Right forelimb (tissue), 1 donor: ENCODE data around the gene PCMTD2.
A peak's percentile ranks its signal among the peaks of the same experiment; 100 is the strongest.
"Not testable (repeated sequence)": the region's sequence is repeated elsewhere in the genome, so short reads cannot be mapped to it uniquely, and the experiment has no call there.

Source experiments
- DNase-seq: peaks from one replicate; pipeline ENCODE4 v3.0.0-alpha.2; 2018

Gene PCMTD2

DNA sequence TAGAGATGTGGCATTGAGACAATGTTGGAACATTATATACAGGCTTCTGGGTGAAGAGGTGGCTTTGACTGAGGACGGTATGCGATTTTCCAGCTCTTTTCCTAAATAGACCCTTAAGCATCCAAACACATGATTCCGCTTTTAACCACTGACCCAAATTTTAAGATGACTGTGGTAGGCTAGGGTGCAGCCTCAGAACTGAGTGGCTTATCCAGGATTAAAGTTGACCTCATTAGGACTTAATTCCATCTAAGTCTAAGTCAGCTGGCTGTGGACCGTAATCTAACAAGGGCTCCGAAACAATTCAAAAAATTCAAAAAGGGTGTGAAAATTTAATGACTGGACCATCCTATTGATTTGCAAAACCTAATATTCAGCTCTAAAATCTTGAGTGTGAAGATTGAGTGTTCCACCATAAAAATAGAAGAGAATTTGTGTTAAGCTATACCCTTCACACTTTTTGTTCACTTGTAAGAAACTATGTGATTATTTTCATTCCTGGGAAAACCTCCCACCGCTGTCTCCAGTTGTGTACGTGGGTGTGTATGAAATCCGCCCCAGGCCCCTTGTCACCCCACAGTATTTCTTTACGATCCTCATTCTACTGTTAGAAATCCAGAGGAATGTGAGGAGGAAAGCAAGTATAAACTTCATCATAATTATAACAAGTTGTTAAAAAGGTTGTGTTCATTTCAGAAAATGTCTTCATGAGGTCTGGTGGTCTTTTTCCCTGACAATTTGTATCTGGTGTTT, 2.7 kb downstream of the PCMTD2 start:
- no peak for DNase-seq

GRCh38 chr20:64260239-64260638, 4.7 kb downstream of the PCMTD2 start:
- no peak for DNase-seq

- DNase-seq, result peak; percentile 43
These were observed 5.6 kb downstream of the PCMTD2 start for GRCh38 chr20:64261138-64261537.

DNA sequence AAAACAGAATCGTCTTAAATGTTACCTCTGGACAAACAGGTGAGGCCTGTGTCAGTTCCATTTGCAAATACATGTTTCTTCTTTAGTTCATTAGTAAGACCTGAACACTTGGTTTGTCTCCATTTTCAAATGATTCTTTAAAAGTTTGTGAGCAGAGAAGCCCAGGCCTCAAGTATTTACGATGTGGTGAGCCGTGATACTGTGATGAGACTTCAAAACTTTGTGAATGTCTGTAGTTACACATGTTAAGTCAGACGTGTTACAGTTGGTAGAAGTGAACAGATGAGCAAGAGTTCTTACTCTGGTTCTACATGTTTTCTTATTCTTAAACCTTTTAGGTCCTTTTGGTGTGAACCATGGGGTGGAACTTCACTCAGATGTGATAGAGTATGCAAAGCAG, 8.5 kb downstream of the PCMTD2 start:
- DNase-seq, result no peak

DNA sequence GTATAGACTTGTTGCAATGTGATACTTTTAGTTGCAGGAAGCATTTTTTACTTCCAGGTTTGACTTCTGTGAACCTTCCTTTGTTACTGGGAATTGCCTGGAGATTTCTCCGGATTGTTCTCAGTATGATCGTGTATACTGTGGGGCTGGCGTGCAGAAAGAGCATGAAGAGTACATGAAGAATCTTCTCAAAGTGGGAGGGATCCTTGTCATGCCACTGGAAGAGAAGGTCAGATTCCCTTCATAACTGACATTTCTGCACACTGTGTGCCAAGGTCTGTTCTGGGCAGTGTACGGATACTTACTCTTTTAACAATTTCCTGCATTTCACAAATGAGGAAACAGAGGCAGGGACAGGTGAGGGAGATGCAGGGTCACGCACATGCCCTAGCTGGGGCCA, 9.7 kb downstream of the PCMTD2 start:
- no peak for DNase-seq

- DNase-seq, result no peak
These were observed 11.4 kb downstream of the PCMTD2 start for GRCh38 chr20:64266988-64267387.

- no peak for DNase-seq
These were observed 12.6 kb downstream of the PCMTD2 start for GRCh38 chr20:64268174-64268573.

- no peak for DNase-seq
These were observed 14.3 kb downstream of the PCMTD2 start for GRCh38 chr20:64269604-64270411.

DNA sequence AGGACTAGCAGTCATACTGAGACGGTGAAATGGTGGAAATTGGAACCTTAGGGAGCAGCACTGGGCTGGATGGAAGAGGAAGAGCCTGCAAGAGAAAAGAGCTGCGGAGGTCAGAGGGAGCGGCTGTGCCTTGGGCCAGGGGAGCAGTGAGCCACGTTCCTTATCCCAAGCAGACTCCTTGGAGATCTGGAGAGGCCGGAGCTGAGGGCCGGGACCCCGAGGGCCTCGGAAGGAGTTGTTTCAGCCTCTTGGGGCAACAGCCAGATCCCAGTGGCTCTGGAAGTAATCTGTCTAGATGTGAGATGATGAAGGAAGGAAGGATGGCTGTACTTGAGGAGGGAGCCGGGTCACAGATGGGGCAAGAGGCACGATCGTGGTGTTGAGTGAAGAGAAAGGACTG, 16.1 kb downstream of the PCMTD2 start:
- no peak for DNase-seq

DNA sequence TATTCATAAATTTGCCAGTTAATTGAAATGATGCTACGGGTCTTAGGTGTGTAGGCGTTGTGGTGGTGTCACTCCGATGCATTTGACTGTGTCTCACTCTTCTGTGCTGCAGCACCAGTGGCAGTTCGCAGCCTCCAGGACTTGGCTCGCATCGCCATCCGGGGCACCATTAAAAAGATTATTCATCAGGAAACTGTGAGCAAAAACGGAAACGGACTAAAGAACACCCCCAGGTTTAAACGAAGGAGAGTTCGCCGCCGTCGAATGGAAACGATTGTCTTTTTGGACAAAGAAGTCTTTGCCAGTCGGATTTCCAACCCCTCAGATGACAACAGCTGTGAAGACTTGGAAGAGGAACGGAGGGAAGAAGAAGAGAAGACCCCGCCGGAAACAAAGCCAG, 17.6 kb downstream of the PCMTD2 start:
- DNase-seq, result no peak

GRCh38 chr20:64276817-64277216, 21.3 kb downstream of the PCMTD2 start:
- DNase-seq, result no peak

DNA sequence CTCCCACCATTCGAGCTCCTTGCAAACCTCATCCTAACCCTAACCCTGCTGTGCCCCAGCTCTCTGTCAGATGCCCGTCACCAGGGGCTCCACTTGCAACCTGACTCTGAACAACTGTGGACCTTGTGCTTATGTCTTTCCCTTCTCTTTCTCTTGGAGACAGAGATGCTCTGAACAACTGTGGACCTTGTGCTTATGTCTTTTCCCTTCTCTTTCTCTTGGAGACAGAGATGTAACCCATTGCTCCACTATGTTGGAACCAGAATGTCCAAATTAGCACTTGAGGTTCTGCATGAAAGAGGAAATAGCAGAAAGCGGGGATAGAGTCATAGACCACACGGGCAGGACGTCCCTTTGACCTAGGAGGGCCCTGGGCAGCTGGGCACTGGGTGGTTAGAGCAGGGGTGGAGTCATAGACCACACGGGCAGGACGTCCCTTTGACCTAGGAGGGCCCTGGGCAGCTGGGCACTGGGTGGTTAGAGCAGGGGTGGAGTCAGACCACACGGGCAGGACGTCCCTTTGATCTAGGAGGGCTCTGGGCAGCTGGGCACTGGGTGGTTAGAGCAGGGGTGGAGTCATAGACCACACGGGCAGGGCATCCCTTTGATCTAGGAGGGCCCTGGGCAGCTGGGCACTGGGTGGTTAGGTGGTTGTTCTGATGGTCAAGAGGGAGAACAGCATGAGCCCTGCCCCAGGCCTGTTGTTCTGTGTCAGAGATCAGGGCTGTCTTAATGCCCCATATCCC, 22.2 kb downstream of the PCMTD2 start:
- DNase-seq, result peak; percentile 41

DNA sequence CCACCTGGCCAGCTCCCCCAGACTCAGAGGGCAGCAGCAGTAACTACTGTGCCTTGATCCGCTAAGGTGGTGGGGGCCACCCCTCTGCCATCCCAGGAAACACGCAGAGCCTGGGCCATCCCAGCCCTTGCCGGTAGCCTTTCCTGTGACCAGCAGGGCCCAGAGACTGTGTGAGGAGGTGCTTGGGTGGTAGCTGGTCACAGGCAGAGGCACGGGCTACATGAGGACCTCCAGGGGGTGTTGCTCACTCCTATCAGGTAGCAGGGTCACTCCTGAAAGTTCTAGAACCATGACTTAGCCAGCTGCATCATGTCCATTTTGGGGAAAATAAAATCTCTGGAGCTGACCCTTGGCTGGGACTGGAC, 22.8 kb downstream of the PCMTD2 start:
- no peak for DNase-seq

- DNase-seq, result peak; percentile 38
These were observed 24.4 kb downstream of the PCMTD2 start for GRCh38 chr20:64279826-64280459.

- no peak for DNase-seq
These were observed 24.9 kb downstream of the PCMTD2 start for GRCh38 chr20:64280460-64280843.

GRCh38 chr20:64283646-64284045, 28.1 kb downstream of the PCMTD2 start:
- no peak for DNase-seq

DNA sequence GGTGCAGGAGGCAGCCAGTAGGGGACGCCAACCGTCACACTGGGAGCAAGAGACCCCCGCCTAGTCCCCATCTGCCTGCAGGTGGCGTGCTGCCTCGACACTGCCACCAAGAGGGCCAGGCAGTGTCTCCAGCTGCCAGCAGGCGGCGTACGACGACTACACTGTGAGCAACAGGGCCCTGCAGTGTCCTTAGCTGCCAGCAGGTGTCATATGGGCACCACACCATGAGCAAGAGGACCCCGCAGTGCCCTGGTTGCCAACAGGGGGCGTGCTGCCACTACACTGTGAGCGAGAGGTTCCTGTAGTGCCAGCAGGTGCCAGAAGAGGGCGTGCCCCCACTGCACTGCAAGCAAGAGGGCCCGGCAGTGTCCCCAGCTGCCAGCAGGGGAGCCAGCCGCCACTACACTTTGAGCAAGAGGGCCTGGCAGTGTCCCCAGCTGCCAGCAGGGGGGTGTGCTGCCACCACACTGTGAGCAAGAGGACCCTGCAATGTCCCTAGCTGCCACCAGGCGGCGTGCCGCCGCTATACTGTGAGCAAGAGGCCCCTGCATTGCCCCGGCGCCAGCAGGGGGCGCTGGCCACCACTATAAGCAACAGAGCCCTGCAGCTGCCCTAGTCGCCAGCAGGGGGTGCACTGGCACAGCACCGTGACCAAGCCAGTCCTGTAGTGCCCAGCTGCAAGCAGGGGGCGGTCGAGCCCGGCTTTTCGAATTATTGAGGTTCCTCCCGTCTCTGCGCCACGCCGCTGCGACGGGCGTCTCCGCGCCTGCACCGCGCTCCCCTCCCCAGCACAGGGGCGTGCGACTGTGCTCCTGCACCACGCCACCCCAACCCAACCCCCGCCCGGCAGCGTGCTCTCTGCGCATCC, 30.3 kb downstream of the PCMTD2 start:
- peak; percentile 47 for DNase-seq

DNA sequence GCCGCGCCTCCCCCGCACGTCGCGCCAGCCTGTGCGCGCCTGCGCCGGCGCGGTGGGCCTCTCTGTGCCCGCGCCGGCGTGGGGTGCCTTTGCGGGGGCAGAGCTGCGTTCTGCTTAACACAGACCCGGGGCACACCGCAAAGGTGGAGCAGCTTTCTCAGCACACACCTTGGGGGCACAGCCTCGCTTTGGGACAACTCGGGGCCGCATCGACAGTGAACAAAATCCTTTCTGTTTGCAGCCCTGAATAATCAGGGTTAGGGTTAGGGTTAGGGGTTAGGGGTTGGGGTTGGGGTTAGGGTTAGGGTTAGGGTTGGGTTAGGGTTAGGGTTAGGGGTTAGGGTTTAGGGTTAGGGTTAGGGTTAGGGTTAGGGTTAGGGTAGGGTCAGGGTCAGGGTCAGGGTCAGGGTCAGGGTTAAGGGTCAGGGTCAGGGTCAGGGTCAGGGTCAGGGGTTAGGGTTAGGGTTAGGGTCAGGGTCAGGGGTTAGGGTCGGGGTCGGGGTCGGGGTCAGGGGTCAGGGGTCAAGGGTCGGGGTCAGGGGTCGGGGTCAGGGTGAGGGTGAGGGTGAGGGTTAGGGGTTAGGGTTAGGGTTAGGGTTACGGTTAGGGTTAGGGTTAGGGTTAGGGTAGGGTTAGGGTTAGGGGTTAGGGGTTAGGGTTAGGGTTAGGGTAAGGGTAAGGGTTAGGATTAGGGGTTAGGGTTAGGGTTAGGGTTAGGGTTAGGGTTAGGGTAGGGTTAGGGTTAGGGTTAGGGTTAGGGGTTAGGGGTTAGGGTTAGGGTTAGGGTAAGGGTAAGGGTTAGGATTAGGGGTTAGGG, 31.1 kb downstream of the PCMTD2 start:
- peak; percentile 48 for DNase-seq

- not testable (repeated sequence) for DNase-seq
These were observed 31.7 kb downstream of the PCMTD2 start for GRCh38 chr20:64287264-64287590.

DNA sequence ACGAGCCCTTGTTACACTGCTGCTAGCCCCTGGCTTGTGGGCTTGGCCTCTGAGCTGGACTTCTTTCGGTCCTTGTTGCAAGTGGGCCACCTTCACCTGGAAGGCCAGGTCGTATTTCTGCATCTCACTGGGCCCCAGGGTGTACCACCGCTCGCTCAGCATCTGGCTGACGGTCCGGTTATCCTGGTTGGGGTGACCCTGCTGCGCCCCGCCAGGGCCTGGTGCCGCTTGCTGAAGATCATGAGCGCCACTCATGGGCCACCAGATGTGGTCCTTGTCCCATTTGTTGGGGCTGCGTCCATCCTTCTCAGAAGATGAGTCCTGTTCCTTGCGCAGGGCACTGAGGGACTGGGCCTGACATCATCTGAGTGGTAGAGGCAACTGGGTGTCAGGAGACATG, 36.6 kb downstream of the PCMTD2 start:
- not testable (repeated sequence) for DNase-seq

GRCh38 chr20:64303086-64303485, 47.5 kb downstream of the PCMTD2 start:
- not testable (repeated sequence) for DNase-seq
